Neural cell (in vitro differentiated cells): ENCODE results near the gene LY6G6D. TPM values are rescaled to one million over a fixed set of nuclear protein-coding genes. Genes with fewer than 3 reads are reported as not detected.

Experiments
- H2AFZ ChIP-seq: fragments of 200-600, 300-800 bp; sonication (generic), shearing (Covaris generic); 2 replicates; pipeline ENCODE4 v1.6.0; 2014; ENCODE audit warnings: low read depth, mild to moderate bottlenecking, antibody characterized with exemption, low read length, moderate library complexity
- H3F3A ChIP-seq: fragments of 200-600 bp; shearing (Covaris generic); 2 replicates; pipeline ENCODE4 v1.6.1; 2016; ENCODE audit warnings: mild to moderate bottlenecking, moderate library complexity, mixed read lengths, antibody characterized with exemption, low read length; ENCODE audit not compliant: insufficient read depth, poor library complexity, severe bottlenecking
- H3K27ac ChIP-seq: fragments of 200-600, 300-800 bp; sonication (generic), shearing (Covaris generic); 2 replicates; pipeline ENCODE4 v1.5.1; 2014; ENCODE audit warnings: mild to moderate bottlenecking, low read length, moderate library complexity
- H3K27me3 ChIP-seq: fragments of 300-800, 200-600 bp; sonication (generic), shearing (Covaris generic); 2 replicates; pipeline ENCODE4 v1.6.0; 2014; ENCODE audit warnings: mild to moderate bottlenecking, low read depth, low read length, moderate library complexity; ENCODE audit not compliant: insufficient read depth
- H3K36me3 ChIP-seq: fragments of 300-800, 200-600 bp; sonication (generic), shearing (Covaris generic); 2 replicates; pipeline ENCODE4 v1.5.1; 2014; ENCODE audit warnings: mild to moderate bottlenecking, antibody characterized with exemption, low read length, moderate library complexity; ENCODE audit not compliant: insufficient read depth
- H3K4me2 ChIP-seq: fragments of 300-800, 200-600 bp; sonication (generic), shearing (Covaris generic); 2 replicates; pipeline ENCODE4 v1.6.0; 2014; ENCODE audit warnings: mild to moderate bottlenecking, low read length
- H3K4me3 ChIP-seq: fragments of 300-800, 200-600 bp; sonication (generic), shearing (Covaris generic); 2 replicates; pipeline ENCODE4 v1.5.1; 2014; ENCODE audit warnings: mild to moderate bottlenecking, low read length, moderate library complexity
- H3K79me2 ChIP-seq: fragments of 200-600 bp; shearing (Covaris generic); replicated peaks from 2 replicates; pipeline ENCODE4 v1.6.0; 2014; ENCODE audit warnings: mild to moderate bottlenecking, low read length, moderate library complexity; ENCODE audit not compliant: insufficient read depth
- H3K9ac ChIP-seq: fragments of 300-800, 200-600 bp; sonication (generic), shearing (Covaris generic); 2 replicates; pipeline ENCODE4 v1.6.1; 2016; ENCODE audit warnings: mild to moderate bottlenecking, low read length, mixed read lengths
- H3K9me2 ChIP-seq: fragments of 200-600 bp; shearing (Covaris generic); 2 replicates; pipeline ENCODE4 v1.6.1; 2016; ENCODE audit warnings: mild to moderate bottlenecking, low read length, mixed read lengths; ENCODE audit not compliant: insufficient read depth
- H3K9me3 ChIP-seq: fragments of 200-600, 300-800 bp; sonication (generic), shearing (Covaris generic); 2 replicates; pipeline ENCODE4 v1.6.1; 2016; ENCODE audit warnings: mild to moderate bottlenecking, mixed run types, low read length, moderate library complexity, mixed read lengths
- H4K20me1 ChIP-seq: fragments of 200-600 bp; shearing (Covaris generic); 2 replicates; pipeline ENCODE4 v1.6.1; 2016; ENCODE audit warnings: mild to moderate bottlenecking, mixed run types; ENCODE audit not compliant: insufficient read depth
- CTCF ChIP-seq: fragments of 450-650 bp; IDR thresholded peaks from 2 replicates; pipeline ENCODE4 v1.5.1; 2014; ENCODE audit warnings: antibody characterized with exemption, mild to moderate bottlenecking, moderate library complexity; ENCODE audit not compliant: poor library complexity, severe bottlenecking
- EP300 ChIP-seq: fragments of 450-650 bp; conservative IDR thresholded peaks from 2 replicates; pipeline ENCODE4 v1.6.1; 2014; ENCODE audit warnings: antibody characterized with exemption, mild to moderate bottlenecking, moderate library complexity; ENCODE audit not compliant: poor library complexity, severe bottlenecking
- EZH2 ChIP-seq: fragments of 200-600, 300-800 bp; shearing (Covaris generic), sonication (generic); IDR thresholded peaks from 2 replicates; pipeline ENCODE4 v1.6.1; 2014; ENCODE audit warnings: antibody characterized with exemption, low read length, borderline replicate concordance, mild to moderate bottlenecking; ENCODE audit not compliant: insufficient read depth, poor library complexity, severe bottlenecking
- MXI1 ChIP-seq: fragments of 450-650 bp; conservative IDR thresholded peaks from 2 replicates; pipeline ENCODE4 v1.6.1; 2014; ENCODE audit warnings: antibody characterized with exemption, mild to moderate bottlenecking; ENCODE audit not compliant: poor library complexity, severe bottlenecking
- POLR2AphosphoS5 ChIP-seq: IDR thresholded peaks from 2 replicates; pipeline ENCODE4 v1.6.1; 2012
- RAD21 ChIP-seq: fragments of 450-650 bp; conservative IDR thresholded peaks from 2 replicates; pipeline ENCODE4 v1.6.1; 2014; ENCODE audit warnings: antibody characterized with exemption, mild to moderate bottlenecking, moderate library complexity
- REST ChIP-seq: IDR thresholded peaks from 2 replicates; pipeline ENCODE4 v1.6.1; 2012; ENCODE audit warnings: borderline replicate concordance
- SMC3 ChIP-seq: fragments of 450-650 bp; conservative IDR thresholded peaks from 2 replicates; pipeline ENCODE4 v1.6.1; 2014; ENCODE audit warnings: antibody characterized with exemption, mild to moderate bottlenecking, moderate library complexity; ENCODE audit not compliant: poor library complexity
- TAF1 ChIP-seq: IDR thresholded peaks from 2 replicates; pipeline ENCODE4 v1.6.1; 2012; ENCODE audit warnings: low read depth
- polyA plus RNA-seq: library from polyadenylated mRNA; depleted of rRNA; stranded (reverse); fragments of >200 nt; gene quantifications from 2 replicates; pipeline ENCODE4 v1.2.3, GENCODE V29; 2014

Gene LY6G6D
- polyA plus RNA-seq, 1 donor from 2014 or later: not detected

- Histone ChIP-seq H3K27me3 (no peaks in the 10 kb centered on the region), H2AFZ (no peak overlapping the region)
Measured at GRCh38 chr6:31718265-31718664, 3.1 kb downstream of the LY6G6D start.

GRCh38 chr6:31719001-31719400 is 3.9 kb downstream of the LY6G6D start:
- TF ChIP-seq EZH2: no peak
- TF ChIP-seq EP300: no peak
- TF ChIP-seq REST: no peak
- no peak for TF ChIP-seq TAF1
- no peak for TF ChIP-seq MXI1
- no peak for TF ChIP-seq CTCF
- no peak for TF ChIP-seq SMC3
- no peak for TF ChIP-seq RAD21
- no peak for TF ChIP-seq POLR2AphosphoS5
- Histone ChIP-seq H3K9me2 (no peaks in the 10 kb centered on the region), H3K4me3 (no peak overlapping the region), H2AFZ (no peak overlapping the region), H3K36me3 (no peaks in the 10 kb centered on the region), H4K20me1 (no peaks in the 10 kb centered on the region), H3K9me3 (no peaks in the 10 kb centered on the region), H3K27ac (no peak overlapping the region), H3K4me2 (no peak overlapping the region), H3F3A (no peaks in the 10 kb centered on the region), H3K9ac (no peak overlapping the region), H3K27me3 (no peaks in the 10 kb centered on the region), H3K79me2 (no peaks in the 10 kb centered on the region)

More at GRCh38 chr6:31718265-31718664, 3.1 kb downstream of the LY6G6D start:
- H4K20me1 ChIP-seq: no peaks in the 10 kb centered on the region
- TF ChIP-seq EZH2 (no peak), RAD21 (no peak)
- H3K9me3 ChIP-seq: no peaks in the 10 kb centered on the region
- no peaks in the 10 kb centered on the region for H3K36me3 ChIP-seq
- H3F3A ChIP-seq: no peaks in the 10 kb centered on the region
- H3K4me2 ChIP-seq: no peak overlapping the region
- H3K79me2 ChIP-seq: no peaks in the 10 kb centered on the region
- H3K9me2 ChIP-seq: no peaks in the 10 kb centered on the region
- H3K9ac ChIP-seq: no peak overlapping the region
- no peak overlapping the region for H3K4me3 ChIP-seq
- no peak overlapping the region for H3K27ac ChIP-seq
